Stimulated activated CD4-positive, alpha-beta T cell treated with anti-CD3 and anti-CD28 coated beads, Interleukin-1b, Interleukin-23, amount 100 ng/mL, for 4 hours (primary cell): Measurements from ENCODE around the gene SLC6A6.

Experiments
- DNase-seq, 2 donors: peaks; one replicate each; pipeline ENCODE4 v3.0.0-alpha.2; 2020; ENCODE audit warnings: low read depth in 2 of 2

SLC6A6 gene

DNA sequence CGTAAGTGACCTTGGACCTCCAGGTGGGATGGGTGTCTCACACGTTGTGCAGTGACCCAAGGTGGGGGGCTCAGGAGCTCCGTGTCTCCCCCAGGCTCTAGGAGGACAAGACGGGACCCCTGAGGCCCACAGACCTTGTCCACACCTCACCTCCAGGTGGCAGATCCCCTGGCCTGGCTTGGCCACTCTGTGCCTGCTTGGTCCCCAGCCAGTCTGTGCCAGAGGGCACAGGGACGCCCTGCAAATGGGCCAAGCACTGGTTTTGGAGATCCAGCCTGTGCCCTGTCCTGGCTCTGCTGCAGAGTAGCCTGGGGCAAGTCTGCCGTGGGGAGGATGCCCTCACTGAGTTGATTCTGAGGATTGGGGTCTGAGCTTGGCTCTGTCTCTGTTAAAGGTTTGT, 14.0 kb downstream of the SLC6A6 start:
- DNase-seq = no peak

DNA sequence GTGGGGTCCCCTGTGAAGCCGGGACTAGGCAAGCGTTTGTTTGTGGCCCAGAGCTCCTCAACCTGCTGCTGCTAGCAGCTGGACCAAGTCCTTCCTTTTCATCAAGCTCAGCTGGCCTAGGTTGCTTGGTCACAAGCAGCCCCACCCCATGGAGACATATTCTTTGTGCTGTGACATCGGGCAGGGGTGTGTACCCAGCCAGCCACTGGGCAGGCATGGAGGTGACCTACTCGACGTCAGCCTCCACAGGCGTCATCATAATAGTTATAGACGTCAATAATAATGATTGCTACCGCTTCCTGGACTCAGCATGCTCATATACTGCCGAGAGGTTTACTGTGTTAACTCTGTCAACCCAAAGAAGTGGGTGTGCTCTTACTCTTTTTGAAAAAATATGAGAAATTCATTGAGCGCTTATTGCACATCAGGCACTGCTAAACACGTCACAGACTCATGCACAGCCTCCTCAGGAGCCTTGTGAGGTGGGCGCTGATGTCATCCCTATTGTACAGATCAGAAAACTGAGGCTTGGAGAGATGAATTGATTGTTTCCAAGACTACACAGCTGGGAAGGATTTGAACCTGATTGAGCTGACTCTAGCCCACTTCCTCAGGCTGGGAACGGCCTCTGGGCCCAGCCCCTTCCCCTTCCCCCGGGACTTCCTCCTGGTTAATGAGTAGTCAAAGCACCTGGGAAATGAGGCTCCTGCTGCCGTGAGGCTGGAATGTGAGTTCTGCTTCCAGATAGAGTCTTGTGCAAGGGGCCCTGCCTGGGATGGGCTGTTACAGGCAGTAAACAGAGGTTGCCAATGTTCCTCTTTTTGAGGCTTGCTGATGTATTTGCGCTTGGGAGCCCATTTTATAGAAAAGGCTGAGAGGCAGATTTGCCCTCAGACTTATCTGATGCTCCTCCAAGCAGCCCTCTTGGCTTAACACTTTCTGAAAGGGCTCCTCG, 16.2 kb downstream of the SLC6A6 start:
- DNase-seq = no peak

- DNase-seq = no peak
These were observed 19.9 kb downstream of the SLC6A6 start for GRCh38 chr3:14422016-14422963.

DNA sequence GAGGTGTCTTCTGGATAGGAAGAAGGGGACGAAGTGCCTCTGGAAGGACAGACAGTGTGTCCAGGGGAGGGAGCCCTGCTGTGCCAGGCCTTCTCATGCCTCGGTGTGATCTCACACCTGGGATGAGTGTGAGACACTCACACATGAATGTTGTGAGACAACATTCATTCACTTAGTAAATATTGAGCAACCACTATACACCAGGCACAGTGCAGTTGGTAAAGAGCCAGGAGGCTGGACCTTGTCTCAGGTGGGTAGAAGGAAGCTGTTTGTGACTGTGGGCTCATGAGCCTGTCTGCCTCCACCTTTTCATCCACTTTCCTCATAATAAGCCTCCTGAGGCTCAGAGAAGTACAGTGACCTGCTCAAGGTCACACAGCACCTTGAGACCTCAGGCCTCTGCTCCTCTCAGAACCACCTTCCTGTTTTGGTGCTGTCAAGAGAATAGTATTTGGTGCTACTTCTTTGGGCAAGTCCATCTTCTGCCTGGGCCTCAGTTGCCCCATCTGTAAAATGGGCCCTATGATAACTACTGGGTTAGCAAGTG, 20.9 kb downstream of the SLC6A6 start:
- DNase-seq = no peak

DNA sequence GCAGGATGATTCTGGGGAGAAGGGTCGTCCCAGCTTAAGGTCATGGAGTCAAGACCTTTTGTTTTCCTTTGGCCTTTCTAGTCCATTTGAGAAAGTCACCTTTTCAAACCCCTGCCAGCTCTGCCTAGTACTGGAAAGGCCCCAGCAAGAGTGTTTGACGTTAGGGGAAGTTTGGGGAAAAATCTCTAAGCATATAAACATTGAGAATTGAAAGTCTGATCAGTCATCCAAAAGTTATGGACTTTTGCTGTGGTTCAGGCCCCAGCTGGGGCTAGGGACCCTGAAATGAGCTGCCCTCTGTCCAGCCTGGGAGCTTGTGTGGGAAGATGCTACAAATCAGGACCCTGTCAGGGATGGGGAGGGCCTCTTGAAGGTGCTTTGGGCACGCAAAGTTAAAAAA, 21.6 kb downstream of the SLC6A6 start:
- no peak for DNase-seq

GRCh38 chr3:14424711-14425580, 22.5 kb downstream of the SLC6A6 start:
- no peak for DNase-seq

DNA sequence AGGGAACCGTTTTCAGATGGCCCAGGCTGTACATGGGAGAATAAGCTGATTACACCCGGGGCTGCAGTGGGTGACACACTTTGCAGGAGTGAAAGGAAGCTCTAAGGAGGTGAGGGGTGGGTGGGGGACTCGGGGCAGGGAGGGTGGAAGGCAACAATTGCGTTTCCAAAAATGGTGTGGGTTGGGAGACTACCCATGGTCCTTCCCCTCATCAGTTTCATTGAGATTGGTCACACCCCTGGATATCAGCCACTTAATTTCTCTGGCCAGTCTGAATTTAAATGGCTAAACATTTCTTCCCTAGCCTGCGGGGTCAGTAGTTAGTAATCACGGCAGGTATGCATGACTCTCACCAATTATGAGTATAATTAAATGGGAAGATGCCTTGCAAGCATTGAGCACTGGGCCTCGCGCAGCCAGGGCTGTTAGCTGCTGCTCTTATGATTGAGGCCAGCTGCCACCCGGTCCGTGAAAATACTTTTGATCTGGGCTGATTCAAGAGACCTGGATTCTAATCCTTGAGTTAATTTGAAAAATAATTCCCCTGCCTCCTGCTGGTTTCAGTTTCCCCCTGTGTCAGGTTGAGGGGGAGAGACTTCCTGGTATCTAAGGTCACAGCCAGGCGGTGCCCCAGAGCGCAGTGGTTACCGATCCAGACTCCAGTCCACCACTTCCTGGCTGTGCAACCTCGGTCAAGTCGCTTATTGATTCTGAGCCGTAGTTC, 23.3 kb downstream of the SLC6A6 start:
- DNase-seq = no peak

- no peak for DNase-seq
These were observed 23.9 kb downstream of the SLC6A6 start for GRCh38 chr3:14426305-14426620.

- DNase-seq = peak in 1 of 2 donors; percentile 27
These were observed 26.0 kb downstream of the SLC6A6 start for GRCh38 chr3:14428087-14429033.

- DNase-seq = no peak
These were observed 26.8 kb downstream of the SLC6A6 start for GRCh38 chr3:14429237-14429636.

DNA sequence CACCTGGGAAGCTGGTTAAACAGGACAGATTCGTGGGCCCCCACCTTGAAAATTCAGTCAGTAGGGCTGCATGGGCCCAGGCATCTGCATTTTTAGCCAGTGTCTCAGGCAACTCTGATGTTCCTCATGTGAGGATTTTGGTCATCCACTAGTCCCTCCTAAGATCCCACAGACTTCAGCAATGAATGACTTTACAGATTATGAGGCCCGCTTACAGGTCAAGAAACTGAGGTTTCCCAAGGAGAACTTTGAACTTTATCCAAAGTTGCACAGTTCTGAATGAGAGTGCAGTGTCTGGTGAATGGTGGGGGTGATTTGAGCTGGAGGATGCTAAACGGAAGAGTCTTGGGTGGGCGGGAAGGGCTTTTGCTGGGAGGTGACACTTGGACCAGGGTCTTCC, 27.2 kb downstream of the SLC6A6 start:
- no peak for DNase-seq

GRCh38 chr3:14430053-14430452, 27.6 kb downstream of the SLC6A6 start:
- DNase-seq = no peak

DNA sequence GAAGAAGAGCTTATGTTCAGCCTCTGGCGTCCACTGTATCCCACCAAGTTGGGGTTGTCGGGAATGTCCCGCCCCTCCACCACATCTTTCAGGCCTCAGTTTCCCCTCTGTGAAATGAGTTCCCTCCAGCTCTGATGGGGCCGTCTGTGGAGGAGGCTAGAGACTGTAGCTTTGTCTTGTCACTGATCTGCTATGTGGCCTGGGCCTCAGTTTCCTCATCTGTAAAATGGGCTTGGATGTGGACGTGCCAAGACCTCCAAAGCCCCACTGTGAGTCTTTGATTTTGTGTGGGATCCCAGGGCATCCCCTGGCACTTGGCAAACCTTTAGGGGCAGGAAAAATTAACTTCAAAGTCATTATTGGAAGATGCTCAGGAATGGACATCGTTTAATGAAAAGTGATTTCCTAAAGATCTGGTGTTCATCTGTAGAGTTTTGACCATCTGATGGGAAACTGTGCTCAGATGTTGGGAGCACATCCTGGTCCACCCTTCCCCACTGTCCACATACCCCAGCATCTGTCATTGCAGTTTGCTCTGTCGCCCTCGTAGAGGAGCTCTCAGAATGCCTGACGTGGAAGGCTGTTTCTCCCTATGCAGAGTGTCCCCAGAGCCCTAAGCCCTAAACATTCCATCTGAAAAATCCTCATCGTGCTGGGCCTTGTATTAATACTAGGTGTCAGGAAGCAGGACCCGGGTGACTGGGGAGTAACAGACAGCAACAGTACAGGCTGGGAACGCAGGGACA, 28.5 kb downstream of the SLC6A6 start:
- no peak for DNase-seq

DNA sequence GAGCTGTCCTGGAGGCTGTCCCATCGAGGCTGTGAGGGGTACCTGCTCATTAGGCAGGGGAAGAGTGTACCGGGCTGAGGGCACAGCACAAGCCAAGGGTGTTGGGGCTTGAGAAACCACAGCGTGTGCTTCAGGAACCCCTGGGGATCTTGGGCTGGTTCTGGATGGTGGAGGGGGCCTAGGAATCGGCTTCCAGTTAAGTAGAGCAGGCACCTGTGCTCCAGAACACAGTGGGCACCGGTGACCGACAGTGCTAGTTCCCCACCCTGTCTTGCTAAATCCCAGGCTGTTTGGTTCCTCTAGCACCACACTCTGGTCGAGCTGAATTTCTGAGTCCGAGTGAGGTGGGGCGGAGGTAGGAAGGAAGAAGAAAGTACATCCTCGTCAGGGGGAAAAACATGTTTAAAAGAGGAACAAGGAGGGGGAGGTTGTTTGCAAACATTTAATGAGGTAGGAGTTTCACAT, 29.1 kb downstream of the SLC6A6 start:
- DNase-seq = no peak

GRCh38 chr3:14431917-14432834, 29.8 kb downstream of the SLC6A6 start:
- DNase-seq = peak; percentile 86 to 89

GRCh38 chr3:14433106-14433505, 30.7 kb downstream of the SLC6A6 start:
- DNase-seq = no peak

DNA sequence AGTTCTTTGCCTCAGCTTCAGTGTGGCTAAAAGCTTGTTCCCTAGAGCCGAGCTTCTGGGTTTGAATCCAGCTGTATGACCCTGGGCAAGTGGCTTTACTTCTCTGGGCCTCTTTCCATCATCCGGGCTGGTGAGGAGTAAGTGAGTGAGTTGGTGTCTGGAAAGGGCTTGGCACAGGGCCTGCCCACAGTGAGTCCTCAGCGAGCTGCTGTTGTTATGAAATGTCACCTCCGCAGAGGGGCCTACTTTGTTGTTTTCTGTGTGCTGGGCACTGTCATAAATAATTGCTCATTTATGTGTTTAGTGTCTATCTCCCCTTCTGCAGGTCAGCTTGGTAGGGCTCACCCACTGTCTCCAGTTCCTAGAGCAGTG, 31.7 kb downstream of the SLC6A6 start:
- DNase-seq = no peak
